GM12892 (cell line): ENCODE data around the gene HS1BP3.

ENCODE experiments used
- POLR2A ChIP-seq: IDR thresholded peaks from 2 replicates; pipeline ENCODE4 v1.6.1; 2011; ENCODE audit warnings: low read depth, low read length, control low read depth
- POLR2AphosphoS5 ChIP-seq: IDR thresholded peaks from 2 replicates; pipeline ENCODE4 v1.6.1; 2011; ENCODE audit warnings: low read depth, low read length, control low read depth
- TAF1 ChIP-seq: IDR thresholded peaks from 2 replicates; pipeline ENCODE4 v1.6.1; 2011; ENCODE audit warnings: low read depth, mild to moderate bottlenecking, control low read depth, low read length, borderline replicate concordance

GRCh38 chr2:20660506-20661420 is 9.9 kb upstream of the HS1BP3 start:
- TF ChIP-seq POLR2AphosphoS5, result no peak
- no peak for TF ChIP-seq POLR2A
- no peak for TF ChIP-seq TAF1
